NCI-H774 (cell line): ENCODE results near the gene FADS2.

Source experiments
- DNase-seq: peaks from one replicate; lab custom pipeline; 2025; lab: John Stamatoyannopoulos, UW

FADS2 gene

DNA sequence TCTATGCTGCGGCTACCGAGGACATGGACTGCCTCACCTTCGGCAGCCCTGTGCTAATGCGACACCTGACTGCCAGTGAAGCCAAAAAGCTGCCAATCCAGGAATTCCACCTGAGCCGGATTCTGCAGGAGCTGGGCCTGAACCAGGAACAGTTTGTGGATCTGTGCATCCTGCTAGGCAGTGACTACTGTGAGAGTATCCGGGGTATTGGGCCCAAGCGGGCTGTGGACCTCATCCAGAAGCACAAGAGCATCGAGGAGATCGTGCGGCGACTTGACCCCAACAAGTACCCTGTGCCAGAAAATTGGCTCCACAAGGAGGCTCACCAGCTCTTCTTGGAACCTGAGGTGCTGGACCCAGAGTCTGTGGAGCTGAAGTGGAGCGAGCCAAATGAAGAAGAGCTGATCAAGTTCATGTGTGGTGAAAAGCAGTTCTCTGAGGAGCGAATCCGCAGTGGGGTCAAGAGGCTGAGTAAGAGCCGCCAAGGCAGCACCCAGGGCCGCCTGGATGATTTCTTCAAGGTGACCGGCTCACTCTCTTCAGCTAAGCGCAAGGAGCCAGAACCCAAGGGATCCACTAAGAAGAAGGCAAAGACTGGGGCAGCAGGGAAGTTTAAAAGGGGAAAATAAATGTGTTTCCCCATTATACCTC, 32.1 kb upstream of the FADS2 start:
- no peak for DNase-seq

GRCh38 chr11:61797263-61797944, 30.7 kb upstream of the FADS2 start:
- peak; percentile 68 for DNase-seq

DNA sequence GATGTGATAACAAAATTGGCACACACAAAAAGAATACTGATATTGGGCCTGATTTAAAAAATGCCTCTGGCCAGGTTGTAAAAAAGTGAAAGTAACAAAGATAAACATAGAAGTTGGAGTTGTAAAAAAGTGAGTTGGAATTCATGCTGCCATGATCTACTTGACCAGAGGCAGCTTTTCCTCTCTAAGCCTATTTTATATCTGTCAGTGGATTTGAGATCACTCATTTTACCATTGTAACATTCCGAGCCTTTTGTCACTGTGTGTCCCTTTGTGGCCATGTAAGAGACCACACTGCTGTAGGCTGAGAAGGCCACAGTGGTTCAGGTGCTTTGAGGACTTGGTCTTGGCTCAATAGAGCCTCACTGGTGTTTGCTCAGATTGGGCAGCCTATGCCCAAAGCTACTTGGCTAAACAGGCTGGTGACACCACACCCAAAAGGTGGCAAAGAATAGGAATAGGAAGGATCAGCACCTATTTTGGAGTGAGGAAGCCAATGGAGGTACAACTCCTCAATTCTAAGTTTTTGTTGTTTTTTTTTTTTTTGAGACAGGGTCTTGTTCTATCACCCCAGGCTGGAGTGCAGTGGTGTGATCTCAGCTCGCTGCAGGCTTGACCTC, 28.3 kb upstream of the FADS2 start:
- no peak for DNase-seq

GRCh38 chr11:61800331-61801281, 27.5 kb upstream of the FADS2 start:
- DNase-seq, result no peak

DNA sequence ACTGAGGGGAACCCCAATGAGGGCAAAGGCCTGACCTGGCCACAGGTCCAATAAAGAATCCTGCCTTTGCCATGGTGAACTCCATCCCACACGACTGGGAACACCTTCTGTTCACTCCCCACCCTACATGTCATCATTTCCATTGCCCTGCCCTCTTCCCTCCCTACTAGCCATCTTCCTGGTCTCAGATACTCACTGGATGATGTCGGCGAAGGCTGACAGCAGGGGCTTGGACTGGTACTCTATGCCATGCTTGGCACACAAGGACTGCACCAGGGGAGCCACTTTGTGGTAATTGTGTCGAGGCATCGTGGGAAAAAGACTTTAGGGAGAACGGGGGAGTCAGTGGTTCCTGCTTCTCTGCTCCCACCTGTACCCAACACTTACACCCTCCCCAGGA, 25.5 kb upstream of the FADS2 start:
- DNase-seq, result no peak

GRCh38 chr11:61803889-61804647, 24.0 kb upstream of the FADS2 start:
- DNase-seq, result no peak

GRCh38 chr11:61805146-61805545, 23.0 kb upstream of the FADS2 start:
- no peak for DNase-seq

- no peak for DNase-seq
Measured at GRCh38 chr11:61806785-61807184, 21.3 kb upstream of the FADS2 start.

DNA sequence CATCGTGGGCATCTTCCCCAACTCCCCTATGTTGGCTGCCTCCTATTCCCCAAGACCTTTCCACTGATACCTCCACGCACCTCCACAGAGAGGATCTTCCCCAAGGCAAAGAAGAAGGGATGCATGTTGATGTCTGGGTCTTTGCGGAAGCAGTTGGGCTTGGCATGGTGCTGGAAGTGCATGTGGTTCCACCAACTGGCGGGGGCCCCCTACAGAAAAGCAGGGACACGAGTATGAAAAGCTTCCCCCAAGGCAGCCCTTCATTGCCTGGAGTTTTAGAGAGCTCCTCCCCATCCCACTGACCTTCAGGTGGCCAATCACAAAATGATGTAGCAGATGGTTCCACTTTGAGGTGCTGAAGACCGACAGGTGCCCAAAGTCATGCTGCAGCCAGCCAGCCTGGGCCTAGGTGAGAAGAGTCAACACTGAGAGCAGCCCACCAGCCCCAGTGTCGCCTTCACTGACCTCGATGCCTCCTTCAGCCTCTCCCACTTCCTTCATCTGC, 17.4 kb upstream of the FADS2 start:
- no peak for DNase-seq

- DNase-seq, result no peak
Measured at GRCh38 chr11:61811831-61812230, 16.3 kb upstream of the FADS2 start.

- DNase-seq, result no peak
Measured at GRCh38 chr11:61812736-61813411, 15.2 kb upstream of the FADS2 start.

DNA sequence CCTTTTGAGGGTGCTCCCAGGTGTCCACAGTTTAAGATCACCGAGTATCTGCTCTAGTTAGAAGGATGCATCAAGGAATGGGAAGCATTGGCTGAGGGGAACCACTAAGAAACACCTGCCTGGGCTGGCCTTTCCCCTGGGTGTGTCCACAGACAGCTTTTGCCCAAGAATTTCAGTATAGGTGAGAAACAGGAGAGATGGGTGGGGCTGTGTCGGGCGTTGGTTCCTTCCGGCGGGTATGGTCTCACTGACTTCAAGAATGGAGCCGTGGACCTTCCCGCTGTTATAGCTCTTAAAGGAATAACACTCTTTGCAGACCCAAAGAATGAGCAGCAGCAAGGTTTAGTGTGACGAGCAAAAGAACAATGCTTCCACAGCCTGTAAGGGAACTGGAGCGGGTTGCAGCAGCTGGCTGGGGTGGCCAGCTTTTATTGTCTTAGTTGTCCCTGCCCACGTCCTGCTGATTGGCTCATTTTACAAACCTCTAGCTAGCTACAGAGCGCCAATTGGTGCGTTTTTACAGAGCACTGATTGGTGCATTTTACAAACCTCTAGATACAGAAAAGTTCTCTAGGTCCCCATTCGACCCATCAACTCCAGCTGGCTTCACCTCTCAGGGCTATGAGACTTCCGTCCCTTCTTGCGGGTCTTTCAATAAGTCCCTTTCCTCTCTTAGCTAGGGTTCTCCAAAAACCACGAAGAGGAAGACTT, 13.7 kb upstream of the FADS2 start:
- peak; percentile 46 for DNase-seq

- DNase-seq, result peak; percentile 99
Measured at GRCh38 chr11:61814958-61815789, 12.9 kb upstream of the FADS2 start.

- peak; percentile 75 for DNase-seq
Measured at GRCh38 chr11:61815790-61816735, 12.0 kb upstream of the FADS2 start.

- DNase-seq, result peak; percentile 96
Measured at GRCh38 chr11:61816736-61817455, 11.2 kb upstream of the FADS2 start, which contains the start of gene FADS1. TSS of gene FADS1 (minus strand) at chr11:61817003. CDS start at chr11:61816929, 74 bp downstream.

DNA sequence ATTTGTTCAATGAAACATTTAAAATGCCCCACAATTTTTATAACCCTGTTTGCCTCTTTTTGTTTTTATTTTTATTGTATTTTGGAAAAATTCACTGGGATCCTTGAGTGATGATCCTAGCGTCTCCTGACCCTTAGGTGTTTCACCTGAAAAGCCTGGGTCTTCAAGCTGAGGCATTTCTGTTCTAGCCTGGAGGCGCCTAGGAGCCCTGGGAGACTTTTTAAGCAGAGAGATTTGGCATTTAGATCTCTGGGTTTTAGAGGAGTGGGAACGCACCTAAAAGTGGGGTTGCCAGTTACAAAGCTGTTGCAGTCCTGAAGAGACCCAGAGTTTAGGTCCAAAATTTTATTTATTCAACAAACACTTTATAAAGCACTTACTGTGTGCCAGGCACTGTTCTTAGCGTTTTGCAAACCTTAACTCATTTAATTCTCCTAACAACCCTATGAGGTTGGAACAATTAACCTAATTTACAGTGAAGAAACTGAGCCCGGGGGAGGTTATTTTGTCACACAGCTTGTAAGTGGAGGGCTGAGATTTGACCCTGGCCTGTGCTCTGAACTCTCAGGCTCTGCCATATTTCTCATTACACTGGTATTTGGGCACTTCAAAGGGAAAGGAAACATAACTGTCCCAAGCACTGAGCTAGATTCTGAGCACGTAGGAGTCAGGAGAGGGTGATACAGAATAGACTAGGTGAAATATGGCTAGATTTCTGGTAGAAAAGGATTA, 10.5 kb upstream of the FADS2 start:
- no peak for DNase-seq
